ENCODE results near the gene PLA2G4F.

The PLA2G4F gene

GRCh38 chr15:42166225-42166940 is 9.9 kb upstream of the PLA2G4F start:
- H3K4me3 ChIP-seq (ENCODE audit: low read depth, low read length): no peak overlapping the region

- no peak overlapping the region for H3K4me3 ChIP-seq (ENCODE audit: low read depth, low read length)
Measured at GRCh38 chr15:42165106-42165505, 8.7 kb upstream of the PLA2G4F start.

DNA sequence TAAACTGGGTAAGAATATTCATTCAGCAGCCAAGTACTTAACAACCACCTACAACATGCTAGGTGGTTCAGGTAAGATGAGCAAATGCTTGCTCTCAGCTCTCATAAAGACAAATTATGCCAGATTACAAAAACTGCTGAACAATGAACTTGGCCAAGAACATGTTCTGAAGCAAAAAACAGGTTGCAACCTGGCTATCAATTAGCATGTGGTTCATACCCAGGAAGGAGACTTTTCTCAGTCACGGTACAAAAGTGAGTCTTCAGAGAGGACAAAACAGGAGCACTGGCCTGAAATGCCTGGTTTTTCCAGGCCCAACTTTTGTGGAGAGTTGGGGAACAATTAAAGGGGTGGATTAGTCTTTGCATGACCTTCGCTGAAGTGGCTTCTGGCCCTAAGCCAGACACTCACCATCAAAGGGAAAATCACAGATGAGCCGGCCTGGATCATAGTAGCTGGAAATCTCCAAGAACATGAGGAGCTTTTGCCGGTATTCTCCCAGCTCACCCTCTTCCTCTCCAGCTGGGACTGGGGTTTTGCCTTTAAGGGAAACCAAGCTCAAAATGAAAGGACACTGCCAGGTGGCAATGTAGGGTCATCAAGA is 7.6 kb upstream of the PLA2G4F start:
- no peak overlapping the region for H3K4me3 ChIP-seq (ENCODE audit: low read depth, low read length)

DNA sequence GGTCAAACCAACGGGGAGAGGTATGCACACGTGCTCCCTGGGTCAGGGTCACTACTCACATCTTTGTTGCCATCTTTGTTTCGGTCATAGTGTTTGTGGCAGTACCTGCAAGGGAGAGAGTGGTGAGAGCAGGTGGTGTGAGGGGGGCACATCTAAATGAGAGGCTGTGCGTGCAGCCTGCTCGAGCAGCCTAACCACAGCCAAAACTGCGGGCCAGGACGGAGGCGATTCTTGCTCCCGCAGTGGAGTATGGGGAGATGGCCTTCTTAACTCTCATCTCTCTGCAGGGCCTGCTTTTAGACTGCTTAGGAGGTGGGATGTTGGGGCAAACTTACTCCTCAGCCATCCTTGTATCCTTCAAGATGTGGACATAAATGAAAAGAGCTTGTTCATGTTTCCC is 6.9 kb upstream of the PLA2G4F start:
- no peak overlapping the region for H3K4me3 ChIP-seq (ENCODE audit: low read depth, low read length)

DNA sequence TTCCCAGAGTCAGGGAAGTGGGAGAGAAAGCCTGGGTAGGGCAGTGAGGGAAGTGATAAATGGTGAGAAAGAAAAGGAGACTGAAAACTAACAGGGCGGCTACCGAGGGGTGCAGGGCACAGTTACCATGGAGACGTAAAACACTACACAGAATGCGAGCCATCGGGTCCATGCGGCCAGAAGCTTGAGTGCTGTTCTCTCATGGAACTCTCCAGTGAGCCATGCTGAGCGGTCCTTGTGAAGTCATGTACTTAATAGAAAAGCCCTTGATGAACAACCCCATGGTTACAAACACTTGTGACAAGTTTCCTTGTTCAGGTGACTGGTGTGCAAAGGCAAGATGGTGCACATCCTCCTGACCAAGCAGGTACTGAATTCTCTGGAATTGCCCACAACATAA is 3.7 kb upstream of the PLA2G4F start:
- no peak overlapping the region for H3K4me3 ChIP-seq (ENCODE audit: low read depth, low read length)

GRCh38 chr15:42159381-42160015 is 3.1 kb upstream of the PLA2G4F start:
- no peak overlapping the region for H3K4me3 ChIP-seq (ENCODE audit: low read depth, low read length)

DNA sequence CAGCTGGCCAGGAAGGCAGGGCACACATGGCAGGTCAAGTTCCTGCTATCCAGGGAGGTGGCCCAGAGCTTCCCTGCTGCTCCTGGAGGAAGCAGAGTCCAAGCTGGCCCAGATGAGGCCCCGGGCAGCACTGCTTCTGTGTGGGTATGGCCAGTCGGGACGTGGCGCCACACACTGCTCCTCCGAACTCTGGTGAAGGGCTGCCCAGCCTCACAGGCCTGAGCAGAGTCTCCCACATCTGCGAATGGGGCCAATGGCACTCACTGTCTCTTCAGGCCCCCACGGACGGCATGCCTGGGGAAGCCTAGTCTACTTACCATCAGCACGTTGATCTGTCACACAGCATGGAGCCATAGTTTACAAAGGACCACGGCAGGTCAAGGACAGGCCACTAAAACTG is 2.5 kb upstream of the PLA2G4F start:
- no peak overlapping the region for H3K4me3 ChIP-seq (ENCODE audit: low read depth, low read length)

- H3K4me3 ChIP-seq (ENCODE audit: low read depth, low read length): no peak overlapping the region
Measured at GRCh38 chr15:42157981-42158765, 1.7 kb upstream of the PLA2G4F start.

- no peak overlapping the region for H3K4me3 ChIP-seq (ENCODE audit: low read depth, low read length)
Measured at GRCh38 chr15:42157381-42157780, 945 bp upstream of the PLA2G4F start.

GRCh38 chr15:42155546-42156242 is 742 bp downstream of the PLA2G4F start:
- no peak overlapping the region for H3K4me3 ChIP-seq (ENCODE audit: low read depth, low read length)

GRCh38 chr15:42154956-42155355 is 1.5 kb downstream of the PLA2G4F start:
- no peak overlapping the region for H3K4me3 ChIP-seq (ENCODE audit: low read depth, low read length)

GRCh38 chr15:42154212-42154941 is 2.1 kb downstream of the PLA2G4F start:
- H3K4me3 ChIP-seq (ENCODE audit: low read depth, low read length): no peak overlapping the region

- no peak overlapping the region for H3K4me3 ChIP-seq (ENCODE audit: low read depth, low read length)
Measured at GRCh38 chr15:42153874-42154211, 2.6 kb downstream of the PLA2G4F start.

GRCh38 chr15:42152921-42153698 is 3.3 kb downstream of the PLA2G4F start:
- no peak overlapping the region for H3K4me3 ChIP-seq (ENCODE audit: low read depth, low read length)

DNA sequence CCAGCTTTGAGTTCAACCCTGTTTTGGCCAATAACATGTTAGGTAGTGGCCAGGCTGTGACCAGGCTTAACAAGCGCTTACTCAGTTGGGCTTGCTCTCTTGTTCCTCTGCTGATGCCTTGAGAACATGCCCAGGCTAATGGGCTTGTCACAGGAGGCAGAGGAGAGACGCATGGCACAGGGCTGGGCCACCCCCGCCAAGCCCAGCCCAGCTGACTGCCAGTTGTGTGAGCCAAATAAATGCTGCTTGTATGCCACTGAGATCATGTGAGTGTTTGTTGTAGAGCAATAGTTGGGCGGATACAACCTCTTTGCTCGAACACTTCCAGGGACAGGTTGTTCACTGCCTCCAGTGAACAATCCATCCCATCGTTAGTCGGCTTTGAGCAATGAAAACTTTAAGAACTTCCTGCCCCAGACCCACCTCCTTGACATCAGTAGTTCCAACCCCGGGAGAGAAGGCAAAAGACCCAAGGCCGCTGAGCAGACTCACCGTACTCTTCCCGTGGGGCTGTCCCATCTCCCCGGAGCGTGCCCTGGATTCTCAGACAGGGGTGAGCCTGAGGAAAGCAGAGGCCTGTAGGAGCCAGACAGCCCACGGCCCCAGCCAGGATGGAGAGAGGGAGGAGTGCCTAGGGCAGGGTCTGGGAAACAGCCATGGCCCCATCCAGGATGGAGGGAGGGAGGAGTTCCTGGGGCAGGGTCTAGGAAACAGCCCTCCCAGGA is 4.1 kb downstream of the PLA2G4F start:
- H3K4me3 ChIP-seq (ENCODE audit: low read depth, low read length): no peak overlapping the region

GRCh38 chr15:42151736-42152135 is 4.7 kb downstream of the PLA2G4F start:
- H3K4me3 ChIP-seq (ENCODE audit: low read depth, low read length): no peak overlapping the region

- no peak overlapping the region for H3K4me3 ChIP-seq (ENCODE audit: low read depth, low read length)
Measured at GRCh38 chr15:42151141-42151561, 5.3 kb downstream of the PLA2G4F start.

GRCh38 chr15:42150219-42150970 is 6.0 kb downstream of the PLA2G4F start:
- H3K4me3 ChIP-seq (ENCODE audit: low read depth, low read length): no peak overlapping the region

Data from iPS-11a (cell line).